LNCaP clone FGC (cell line): ENCODE measurements around the gene ZSCAN26.

Experiments
- DNase-seq: peaks from one replicate; pipeline ENCODE4 v3.0.0-alpha.2; 2011; ENCODE audit warnings: low read depth
- H3K4me3 ChIP-seq: 2 replicates; pipeline ENCODE4 v1.5.1; 2011; ENCODE audit warnings: mild to moderate bottlenecking, low read depth, low read length, control low read depth
- CTCF ChIP-seq: IDR thresholded peaks from 2 replicates; pipeline ENCODE4 v1.5.1; 2012; ENCODE audit warnings: mild to moderate bottlenecking; ENCODE audit not compliant: control insufficient read depth, insufficient read depth; ENCODE audit errors: extremely low read depth

Gene ZSCAN26

GRCh38 chr6:28254121-28254519, 12.8 kb upstream of the ZSCAN26 start:
- TF ChIP-seq CTCF: no peak
- H3K4me3 ChIP-seq: no peak overlapping the region
- DNase-seq: no peak

- DNase-seq: no peak
These were observed 9.9 kb upstream of the ZSCAN26 start for GRCh38 chr6:28257042-28257441.

GRCh38 chr6:28258877-28259777, 7.8 kb upstream of the ZSCAN26 start, which contains the start of gene NKAPL:
Gene NKAPL (plus strand): TSS chr6:28259297. CDS start chr6:28259372, 75 bp downstream.
- H3K4me3 ChIP-seq: no peak within 1 kb of the TSS
- TF ChIP-seq CTCF: no peak
- DNase-seq: no peak

More at GRCh38 chr6:28257042-28257441, 9.9 kb upstream of the ZSCAN26 start:
- no peak overlapping the region for H3K4me3 ChIP-seq
- TF ChIP-seq CTCF: no peak

- DNase-seq: no peak
- TF ChIP-seq CTCF: no peak
- no peak overlapping the region for H3K4me3 ChIP-seq
These were observed 3.0 kb upstream of the ZSCAN26 start for GRCh38 chr6:28263922-28264321.

- H3K4me3 ChIP-seq: no peak overlapping the region
- no peak for DNase-seq
- TF ChIP-seq CTCF: no peak
These were observed 2.0 kb upstream of the ZSCAN26 start for GRCh38 chr6:28264834-28265401.

GRCh38 chr6:28266563-28266961, 381 bp upstream of the ZSCAN26 start:
- peak overlapping the region; percentile 84 for H3K4me3 ChIP-seq
- no peak for DNase-seq
- no peak for TF ChIP-seq CTCF
